Measurements from ENCODE around the gene NLRP12.
"Not testable (repeated sequence)": the region's sequence is repeated elsewhere in the genome, so short reads cannot be mapped to it uniquely, and the experiment has no call there.

NLRP12 gene

DNA sequence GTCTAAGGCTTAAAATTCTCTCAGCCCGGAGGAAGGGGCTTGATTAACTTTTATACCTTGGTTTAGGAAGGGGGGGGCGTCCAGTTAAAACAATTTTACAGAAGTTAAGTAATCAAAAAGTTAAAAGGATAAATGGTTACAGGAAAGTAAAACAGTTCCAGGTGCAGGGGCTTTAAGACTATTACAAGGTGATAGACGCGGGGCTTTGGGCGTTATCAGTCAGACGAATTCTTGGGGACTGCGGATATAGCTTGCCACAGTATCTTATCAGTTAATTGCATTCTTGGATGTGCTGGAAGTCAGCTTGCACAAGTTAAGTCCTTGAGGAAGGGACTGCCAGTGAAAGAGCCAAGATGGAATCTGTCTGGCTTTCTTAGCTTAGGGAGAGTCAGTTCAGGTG lies 49.6 kb downstream of the NLRP12 start:
- DNase-seq, result not testable (repeated sequence)

DNA sequence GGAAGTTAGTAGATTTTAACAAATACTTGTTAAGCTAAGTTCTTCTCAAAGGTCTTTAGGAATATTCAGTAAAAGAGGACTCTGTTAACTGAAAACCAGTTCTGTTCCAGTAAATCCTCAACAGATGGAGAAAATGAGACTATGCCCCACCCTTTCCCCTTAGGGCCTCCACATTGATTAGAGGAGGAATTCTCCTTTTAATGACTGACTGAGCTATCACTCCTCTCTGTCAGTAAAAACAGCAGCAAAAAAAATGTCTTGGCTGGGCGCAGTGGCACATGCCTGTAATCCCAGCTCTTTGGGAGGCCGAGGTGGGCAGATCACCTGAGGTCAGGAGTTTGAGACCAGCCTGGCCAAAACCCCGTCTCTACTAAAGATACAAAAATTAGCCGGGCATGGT lies 50.1 kb downstream of the NLRP12 start:
- DNase-seq, result no peak

DNA sequence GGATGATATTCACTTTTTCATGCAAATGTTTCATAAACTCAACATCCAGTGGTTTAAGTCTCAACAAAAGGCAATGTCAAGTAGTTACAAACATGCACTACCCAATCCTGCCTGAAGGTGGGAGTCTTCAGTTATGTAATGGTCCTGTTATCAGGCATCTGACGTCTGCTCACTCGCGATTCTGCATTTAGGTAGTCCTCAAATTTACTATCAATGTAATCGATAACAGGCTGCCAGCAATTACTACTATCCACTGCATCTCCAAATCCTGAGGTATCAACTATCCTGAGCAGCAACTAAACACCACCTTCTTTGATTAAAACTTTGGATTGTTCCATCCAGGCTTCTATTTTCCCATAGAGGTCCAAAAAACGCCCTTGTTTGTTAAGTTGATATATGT lies 51.2 kb downstream of the NLRP12 start:
- DNase-seq, result no peak

DNA sequence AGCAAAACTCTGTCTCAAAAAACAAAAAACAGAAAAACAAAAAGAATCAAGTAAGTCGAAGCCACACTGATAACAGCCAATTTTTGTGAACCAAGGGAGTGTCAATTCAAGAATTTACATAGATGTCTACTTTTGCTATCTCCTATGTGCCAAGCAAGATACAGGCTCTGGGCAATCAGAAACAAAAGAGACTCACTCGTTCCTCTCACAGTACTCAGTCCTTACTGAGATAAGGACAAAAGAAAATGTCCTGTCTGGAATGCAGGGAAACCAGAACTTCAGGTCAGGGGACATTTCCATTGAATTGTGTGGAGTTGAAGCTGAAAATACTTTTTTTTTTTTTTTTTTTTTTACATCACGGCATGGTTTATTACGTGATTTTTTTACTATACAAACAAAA lies 53.0 kb downstream of the NLRP12 start:
- no peak for DNase-seq

DNA sequence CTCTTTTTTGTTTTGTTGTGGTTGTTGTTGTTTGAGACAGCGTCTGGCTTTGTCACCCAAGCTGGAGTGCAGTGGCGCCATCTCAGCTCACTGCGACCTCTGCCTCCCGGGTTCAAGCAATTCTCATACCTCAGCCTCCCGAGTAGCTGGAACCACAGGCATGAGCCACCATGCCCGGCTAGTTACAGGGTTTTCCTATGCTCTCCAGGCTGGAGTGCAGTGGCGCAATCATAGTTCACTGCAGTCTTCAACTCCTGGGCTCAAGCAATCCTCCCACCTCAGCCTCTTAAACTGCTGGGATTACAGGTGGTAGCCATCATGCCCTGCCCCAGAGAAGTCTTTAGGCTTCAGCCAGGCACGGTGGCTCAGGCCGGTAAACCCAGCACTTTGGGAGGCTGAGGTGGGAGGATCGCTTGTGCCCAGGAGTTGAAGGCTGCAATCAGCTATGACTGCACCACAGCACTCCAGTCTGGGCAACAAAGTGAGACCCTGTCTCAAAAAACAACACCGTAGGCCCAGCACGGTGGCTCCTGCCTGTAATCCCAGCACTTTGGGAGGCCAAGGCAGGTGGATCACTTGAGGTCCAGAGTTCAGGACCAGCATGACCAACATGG lies 54.3 kb downstream of the NLRP12 start:
- DNase-seq, result not testable (repeated sequence)

DNA sequence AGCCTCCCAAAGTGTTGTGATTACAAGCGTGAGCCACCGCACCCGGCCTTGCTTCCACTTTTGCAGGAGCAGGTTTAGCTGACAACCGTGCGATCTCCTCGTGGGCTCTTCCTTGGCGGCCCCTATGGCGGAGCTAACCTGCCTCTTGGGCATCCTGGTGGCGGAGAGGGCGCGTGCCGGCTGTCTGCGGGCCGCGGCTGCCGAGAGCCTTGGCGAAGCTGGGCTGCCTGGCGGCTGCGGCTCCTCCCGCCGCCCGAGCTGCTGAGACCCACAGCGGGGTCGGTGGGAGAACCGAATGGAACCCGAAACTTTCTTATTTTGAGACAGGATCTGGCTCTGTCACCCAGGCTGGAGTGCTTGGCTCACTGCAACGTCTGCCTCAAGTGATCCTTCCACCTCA lies 55.7 kb downstream of the NLRP12 start:
- DNase-seq, result no peak

DNA sequence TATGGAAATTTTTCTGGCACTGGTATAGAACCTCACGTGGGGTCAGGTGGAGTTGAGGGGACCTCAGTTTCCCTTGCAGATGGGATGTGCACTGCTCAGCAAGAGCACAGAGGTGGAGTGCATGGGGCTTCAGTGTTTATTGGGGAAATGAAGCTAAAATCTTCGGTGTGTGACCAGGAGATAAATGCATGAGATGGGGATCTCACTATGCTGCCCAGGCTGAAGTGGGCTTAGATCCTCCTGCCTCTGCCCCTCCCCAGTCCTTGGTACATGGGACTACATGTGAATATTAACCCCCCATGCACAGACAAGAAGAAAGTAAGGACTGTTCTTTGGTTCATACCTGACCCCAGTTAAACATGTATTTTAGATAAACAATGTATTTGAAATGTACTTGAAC lies 65.1 kb downstream of the NLRP12 start:
- not testable (repeated sequence) for DNase-seq

Data from activated CD4-positive, alpha-beta T cell treated with anti-CD3 and anti-CD28 coated beads for 1 hour (primary cell).